GM23338 (cell line): ENCODE results near the gene CLTA.
"Not testable (repeated sequence)": the region's sequence is repeated elsewhere in the genome, so short reads cannot be mapped to it uniquely, and the experiment has no call there.

Experiments used
- CREB1 ChIP-seq: fragments of 250-450 bp; sonication (Bioruptor Pico); IDR thresholded peaks from 2 replicates; pipeline ENCODE4 v1.5.0; 2020; ENCODE audit warnings: low read depth, mild to moderate bottlenecking, moderate library complexity
- CTCF ChIP-seq, 2 experiments: fragments of 200-600 bp in 1 of 2; sonication (generic) in 1 of 2; conservative IDR thresholded peaks; 2 replicates each; pipeline versions ENCODE4 v1.5.1 to v1.6.1; 2016 to 2017; ENCODE audit warnings: antibody characterized with exemption in 2 of 2, low read depth in 2 of 2, mild to moderate bottlenecking in 2 of 2, moderate library complexity in 1 of 2
- EZH2 ChIP-seq: fragments of 200-600 bp; sonication (generic); IDR thresholded peaks from one replicate; pipeline ENCODE4 v1.8.0; 2017; ENCODE audit warnings: antibody characterized with exemption, mild to moderate bottlenecking, low read depth; ENCODE audit not compliant: unreplicated experiment
- EZH2phosphoT487 ChIP-seq: fragments of 200-600 bp; sonication (generic); IDR thresholded peaks from one replicate; pipeline ENCODE4 v1.8.1; 2018; ENCODE audit warnings: antibody characterized with exemption; ENCODE audit not compliant: unreplicated experiment
- JUNB ChIP-seq: IDR thresholded peaks from one replicate; pipeline ENCODE4 v1.6.1; 2016; ENCODE audit warnings: antibody characterized with exemption; ENCODE audit not compliant: unreplicated experiment
- POLR2AphosphoS5 ChIP-seq: IDR thresholded peaks from 2 replicates; pipeline ENCODE4 v1.6.1; 2016; ENCODE audit warnings: antibody characterized with exemption, low read depth
- STAT1 ChIP-seq: IDR thresholded peaks from one replicate; pipeline ENCODE4 v1.6.1; 2016; ENCODE audit warnings: antibody characterized with exemption; ENCODE audit not compliant: unreplicated experiment
- TF ChIP-seq, protein P1 (sequence below): IDR thresholded peaks from one replicate; pipeline ENCODE4 v1.6.1; 2018; ENCODE audit warnings: antibody characterized with exemption; ENCODE audit not compliant: unreplicated experiment

DNA sequence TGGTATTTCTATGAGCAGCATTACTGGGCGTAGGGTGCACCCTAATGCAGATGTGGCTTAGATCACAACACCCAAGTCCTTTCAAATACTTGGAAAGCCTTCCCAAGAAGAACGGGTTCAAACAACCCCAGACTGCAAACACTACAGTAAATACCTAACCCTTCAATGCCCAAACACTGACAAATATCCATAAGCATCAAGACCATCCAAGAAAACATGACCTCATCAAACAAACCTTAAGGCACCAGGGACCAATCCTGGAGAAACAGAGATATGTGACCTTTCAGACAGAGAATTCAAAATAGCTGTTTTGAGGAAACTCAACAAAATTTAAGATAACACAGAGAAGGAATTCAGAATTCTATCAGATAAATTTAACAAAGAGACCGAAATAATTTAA is 15.5 kb upstream of the CLTA start:
- not testable (repeated sequence) for TF ChIP-seq EZH2; CTCF (conservative IDR thresholded peaks at IDR 0.05; ENCODE audit: low read depth in 2 of 2); POLR2AphosphoS5; EZH2phosphoT487; STAT1; JUNB; CREB1 (CRISPR knock-in tag)
- TF ChIP-seq, protein P1, sequence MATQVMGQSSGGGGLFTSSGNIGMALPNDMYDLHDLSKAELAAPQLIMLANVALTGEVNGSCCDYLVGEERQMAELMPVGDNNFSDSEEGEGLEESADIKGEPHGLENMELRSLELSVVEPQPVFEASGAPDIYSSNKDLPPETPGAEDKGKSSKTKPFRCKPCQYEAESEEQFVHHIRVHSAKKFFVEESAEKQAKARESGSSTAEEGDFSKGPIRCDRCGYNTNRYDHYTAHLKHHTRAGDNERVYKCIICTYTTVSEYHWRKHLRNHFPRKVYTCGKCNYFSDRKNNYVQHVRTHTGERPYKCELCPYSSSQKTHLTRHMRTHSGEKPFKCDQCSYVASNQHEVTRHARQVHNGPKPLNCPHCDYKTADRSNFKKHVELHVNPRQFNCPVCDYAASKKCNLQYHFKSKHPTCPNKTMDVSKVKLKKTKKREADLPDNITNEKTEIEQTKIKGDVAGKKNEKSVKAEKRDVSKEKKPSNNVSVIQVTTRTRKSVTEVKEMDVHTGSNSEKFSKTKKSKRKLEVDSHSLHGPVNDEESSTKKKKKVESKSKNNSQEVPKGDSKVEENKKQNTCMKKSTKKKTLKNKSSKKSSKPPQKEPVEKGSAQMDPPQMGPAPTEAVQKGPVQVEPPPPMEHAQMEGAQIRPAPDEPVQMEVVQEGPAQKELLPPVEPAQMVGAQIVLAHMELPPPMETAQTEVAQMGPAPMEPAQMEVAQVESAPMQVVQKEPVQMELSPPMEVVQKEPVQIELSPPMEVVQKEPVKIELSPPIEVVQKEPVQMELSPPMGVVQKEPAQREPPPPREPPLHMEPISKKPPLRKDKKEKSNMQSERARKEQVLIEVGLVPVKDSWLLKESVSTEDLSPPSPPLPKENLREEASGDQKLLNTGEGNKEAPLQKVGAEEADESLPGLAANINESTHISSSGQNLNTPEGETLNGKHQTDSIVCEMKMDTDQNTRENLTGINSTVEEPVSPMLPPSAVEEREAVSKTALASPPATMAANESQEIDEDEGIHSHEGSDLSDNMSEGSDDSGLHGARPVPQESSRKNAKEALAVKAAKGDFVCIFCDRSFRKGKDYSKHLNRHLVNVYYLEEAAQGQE = not testable (repeated sequence)
